Subcutaneous abdominal adipose tissue (tissue), 5 donors: ENCODE data around the gene MED25.

Experiments
- H3K27ac ChIP-seq: one replicate; pipeline ENCODE4 v1.7.0; 2013; ENCODE audit warnings: low read depth, mild to moderate bottlenecking, inconsistent platforms, low read length, moderate library complexity
- H3K27me3 ChIP-seq, 5 donors: one replicate each; pipeline ENCODE4 v1.7.0; 2013; ENCODE audit warnings: low read length in 5 of 5, inconsistent platforms in 1 of 5; ENCODE audit not compliant: control insufficient read depth in 5 of 5, insufficient read depth in 4 of 5
- H3K36me3 ChIP-seq, 5 donors: one replicate each; pipeline ENCODE4 v1.7.0; 2013; ENCODE audit warnings: low read length in 5 of 5; ENCODE audit not compliant: control insufficient read depth in 5 of 5, insufficient read depth in 5 of 5
- H3K4me1 ChIP-seq, 5 donors: one replicate each; pipeline ENCODE4 v1.7.0; 2013; ENCODE audit warnings: low read length in 5 of 5, mild to moderate bottlenecking in 3 of 5, moderate library complexity in 1 of 5; ENCODE audit not compliant: control insufficient read depth in 5 of 5, insufficient read depth in 5 of 5
- H3K4me3 ChIP-seq, 5 donors: one replicate each; pipeline ENCODE4 v1.7.0; 2013; ENCODE audit warnings: low read length in 5 of 5, low read depth in 1 of 5
- H3K9ac ChIP-seq, 5 donors: one replicate each; pipeline ENCODE4 v1.7.0; 2013; ENCODE audit warnings: low read length in 5 of 5, mild to moderate bottlenecking in 4 of 5, moderate library complexity in 3 of 5
- H3K9me3 ChIP-seq, 5 donors: one replicate each; pipeline ENCODE4 v1.7.0; 2013; ENCODE audit warnings: low read length in 5 of 5; ENCODE audit not compliant: control insufficient read depth in 5 of 5
- donor health status: healthy.
- donor health status: healthy.
- donor health status: healthy.
- donor health status: healthy.
- donor health status: healthy.

MED25 gene

DNA sequence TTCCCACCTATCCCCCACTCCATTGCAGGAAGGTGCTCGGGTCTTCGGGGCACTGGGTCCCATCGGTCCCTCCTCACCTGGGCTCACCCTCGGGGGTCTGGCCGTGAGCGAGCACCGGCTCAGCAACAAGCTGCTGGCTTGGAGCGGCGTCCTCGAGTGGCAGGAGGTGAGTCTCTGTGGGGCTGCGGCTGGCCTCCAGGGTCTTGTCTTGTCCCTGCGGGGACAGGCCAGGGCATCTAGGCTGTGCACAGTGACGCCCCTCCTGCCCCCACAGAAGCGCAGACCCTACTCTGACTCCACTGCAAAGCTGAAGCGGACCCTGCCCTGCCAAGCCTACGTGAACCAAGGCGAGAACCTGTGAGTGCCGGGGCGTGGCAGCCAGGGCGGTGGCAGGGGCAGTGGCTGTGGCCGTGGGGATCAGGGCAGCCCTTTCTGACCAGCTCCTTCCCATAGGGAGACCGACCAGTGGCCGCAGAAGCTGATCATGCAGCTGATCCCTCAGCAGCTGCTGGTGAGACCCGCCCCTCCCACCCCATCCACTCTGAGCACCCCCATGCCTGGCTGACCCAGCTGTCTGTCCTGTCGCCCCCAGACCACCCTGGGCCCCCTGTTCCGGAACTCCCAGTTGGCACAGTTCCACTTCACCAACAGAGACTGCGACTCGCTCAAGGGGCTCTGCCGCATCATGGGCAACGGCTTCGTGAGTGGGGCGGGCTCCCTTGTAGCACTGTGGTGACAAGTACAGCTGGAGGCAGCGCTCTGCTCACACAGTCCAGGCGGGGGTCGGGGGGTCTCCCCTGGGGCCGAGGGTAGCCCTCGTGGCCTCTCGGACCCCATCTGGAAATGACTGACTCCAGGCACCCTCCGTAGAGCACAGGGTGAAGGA lies 36.5 kb downstream of the MED25 start:
- Histone ChIP-seq H3K4me3 (no peak overlapping the region), H3K9me3 (peaks cover 0 to 2% (median 0%) of the 10 kb centered on the region in 5 donors), H3K27me3 (no peaks in the 10 kb centered on the region), H3K36me3 (peaks cover 0 to 54% (median 46%) of the 10 kb centered on the region in 5 donors), H3K4me1 (peaks cover 6 to 39% (median 27%) of the 10 kb centered on the region in 5 donors), H3K9ac (no peak overlapping the region), H3K27ac (no peak overlapping the region)

DNA sequence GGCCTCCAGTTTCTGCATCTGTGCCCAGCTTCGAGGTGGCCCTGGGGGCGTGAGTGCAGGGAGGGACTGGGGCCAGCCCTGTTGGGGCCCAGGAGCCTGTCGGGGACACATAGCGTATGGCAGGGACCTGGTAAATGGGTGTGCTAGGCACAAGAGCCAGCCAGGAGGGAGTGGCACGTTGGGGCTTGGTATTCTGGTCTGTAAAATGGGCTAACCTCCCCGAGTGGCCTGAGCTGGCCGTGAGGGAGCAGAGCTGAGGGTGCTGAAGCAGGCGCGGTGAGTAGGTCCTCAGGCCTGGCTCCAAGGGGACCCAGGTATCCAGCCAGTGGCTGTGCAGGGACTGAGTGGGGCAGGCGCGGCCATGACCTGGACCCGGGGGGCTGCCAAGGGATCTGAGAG lies 37.2 kb downstream of the MED25 start:
- Histone ChIP-seq H3K9me3 (no peaks in the 10 kb centered on the region), H3K4me1 (peaks cover 6 to 33% (median 23%) of the 10 kb centered on the region in 5 donors), H3K4me3 (no peak overlapping the region), H3K9ac (no peak overlapping the region), H3K27ac (no peak overlapping the region), H3K36me3 (peaks cover 0 to 61% (median 53%) of the 10 kb centered on the region in 5 donors), H3K27me3 (no peaks in the 10 kb centered on the region)

DNA sequence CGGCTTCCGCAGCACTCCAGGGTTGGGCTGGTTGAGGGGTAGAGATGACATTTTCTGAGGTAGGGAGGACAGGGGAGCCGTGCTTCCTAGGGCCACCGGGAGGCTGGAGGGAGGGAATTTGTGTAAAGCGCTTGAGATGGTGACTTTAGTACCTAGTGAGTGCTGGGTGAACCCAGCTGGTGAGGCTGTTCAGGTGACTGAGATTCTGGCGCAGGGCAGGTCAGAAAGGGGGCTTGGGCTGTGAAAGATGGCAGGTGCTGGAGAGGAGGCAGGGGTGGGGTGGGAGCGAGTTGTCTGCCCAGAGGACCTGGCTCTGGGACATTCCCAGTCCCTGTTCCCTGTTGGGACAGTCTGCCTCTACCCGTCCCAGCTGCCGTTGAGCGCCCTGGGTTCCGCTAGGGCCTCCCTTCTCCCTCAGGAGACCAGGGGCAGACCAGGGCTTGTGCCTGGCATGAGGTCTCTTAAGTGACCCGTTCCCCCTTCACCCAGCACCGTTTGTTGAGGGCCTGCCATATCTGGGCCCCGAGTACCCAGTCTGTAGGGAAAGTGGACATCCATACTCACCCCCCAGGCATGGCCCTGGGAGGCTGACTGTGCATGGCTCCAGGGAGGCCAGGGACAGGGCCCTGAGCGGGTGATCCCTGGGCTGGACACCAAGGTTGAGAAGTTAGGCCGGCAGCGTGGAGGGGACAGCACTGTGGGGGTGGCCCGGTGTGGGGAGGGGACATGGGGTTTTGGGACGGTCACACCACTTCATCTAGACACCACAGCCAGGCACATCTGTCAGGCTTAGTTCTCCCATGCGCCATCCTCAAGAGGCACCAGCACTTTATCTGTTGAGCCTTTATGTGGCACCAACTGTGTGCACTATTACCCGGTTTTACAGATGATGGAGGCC lies 37.8 kb downstream of the MED25 start:
- H3K4me3 ChIP-seq = no peak overlapping the region
- peaks cover 0 to 67% (median 58%) of the 10 kb centered on the region in 5 donors for H3K36me3 ChIP-seq
- no peak overlapping the region for H3K27ac ChIP-seq
- H3K27me3 ChIP-seq = no peaks in the 10 kb centered on the region
- no peaks in the 10 kb centered on the region for H3K9me3 ChIP-seq
- no peak overlapping the region for H3K9ac ChIP-seq
- H3K4me1 ChIP-seq = peaks cover 6 to 37% (median 24%) of the 10 kb centered on the region in 5 donors

DNA sequence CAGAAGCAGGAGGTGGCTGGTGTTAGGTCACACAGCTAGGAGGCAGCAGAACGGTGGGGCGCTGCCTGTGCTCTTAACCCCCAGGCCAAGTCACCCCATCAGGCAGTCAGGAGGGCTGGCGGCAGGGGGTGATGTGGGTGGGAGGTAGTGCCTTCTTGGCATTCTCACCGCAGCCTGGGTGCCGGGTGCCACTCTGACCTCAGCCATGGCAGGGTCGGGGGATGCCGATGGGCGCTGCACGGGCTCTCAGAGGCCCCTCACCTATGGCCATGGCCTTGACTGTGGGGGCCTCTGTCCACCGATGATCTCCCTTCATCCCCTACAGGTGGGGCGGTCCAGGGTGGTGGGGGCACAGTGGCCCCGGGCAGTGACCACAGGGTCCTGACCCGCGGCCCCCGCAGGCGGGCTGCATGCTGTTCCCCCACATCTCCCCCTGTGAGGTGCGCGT lies 38.5 kb downstream of the MED25 start:
- Histone ChIP-seq H3K4me3 (no peak overlapping the region), H3K27me3 (no peaks in the 10 kb centered on the region), H3K9ac (no peak overlapping the region), H3K4me1 (peaks cover 6 to 39% (median 25%) of the 10 kb centered on the region in 5 donors), H3K9me3 (no peaks in the 10 kb centered on the region), H3K36me3 (peaks cover 0 to 72% (median 63%) of the 10 kb centered on the region in 5 donors), H3K27ac (no peak overlapping the region)

DNA sequence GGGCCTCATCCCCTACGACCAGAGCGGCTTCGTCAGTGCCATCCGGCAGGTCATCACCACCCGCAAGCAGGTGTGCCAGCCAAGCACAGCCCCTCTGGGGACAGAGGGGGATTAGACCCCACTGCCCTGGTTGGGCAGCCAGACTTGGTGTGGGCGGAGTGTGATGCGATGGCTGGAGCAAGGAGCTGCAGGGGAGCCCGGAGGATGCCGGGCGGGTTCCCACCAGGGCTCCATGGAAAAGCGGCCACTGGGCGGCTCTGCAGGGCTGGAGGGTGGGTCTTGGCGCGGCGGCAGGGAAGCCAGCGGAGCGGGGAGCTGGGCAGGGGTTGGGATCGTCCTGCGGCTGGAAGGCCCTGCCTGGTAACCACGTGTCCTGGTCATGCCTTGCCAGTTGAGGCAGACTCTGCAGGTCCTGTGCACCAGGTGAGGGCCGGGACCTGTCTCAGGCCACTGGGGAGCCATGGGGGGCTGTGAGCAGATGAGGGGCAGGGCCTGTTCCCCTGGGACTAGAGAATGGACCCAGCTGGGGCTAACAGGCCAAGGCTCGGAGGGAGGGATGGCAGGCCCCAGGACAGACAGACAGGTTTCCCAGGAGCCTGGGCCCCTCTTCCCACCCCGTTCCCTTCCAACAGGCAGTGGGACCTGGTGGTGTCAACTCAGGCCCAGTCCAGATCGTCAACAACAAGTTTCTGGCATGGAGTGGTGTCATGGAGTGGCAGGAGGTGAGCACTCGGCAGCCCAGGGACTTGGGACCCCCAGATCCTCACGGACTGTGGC lies 39.2 kb downstream of the MED25 start:
- Histone ChIP-seq H3K27me3 (no peaks in the 10 kb centered on the region), H3K36me3 (peaks cover 0 to 77% (median 67%) of the 10 kb centered on the region in 5 donors), H3K27ac (no peak overlapping the region), H3K9ac (no peak overlapping the region), H3K4me3 (no peak overlapping the region), H3K9me3 (no peaks in the 10 kb centered on the region), H3K4me1 (peaks cover 3 to 33% (median 20%) of the 10 kb centered on the region in 5 donors)

DNA sequence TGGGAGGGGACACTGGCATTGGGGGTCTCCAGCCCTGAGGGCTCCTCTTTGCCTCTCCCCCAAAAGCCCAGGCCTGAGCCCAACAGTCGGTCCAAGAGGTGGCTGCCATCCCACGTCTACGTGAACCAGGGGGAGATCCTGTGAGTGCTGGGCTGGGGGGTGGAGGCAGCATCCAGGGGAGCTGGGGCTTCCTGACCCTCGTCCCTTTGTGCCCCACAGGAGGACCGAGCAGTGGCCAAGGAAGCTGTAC lies 39.7 kb downstream of the MED25 start:
- Histone ChIP-seq H3K36me3 (peaks cover 0 to 79% (median 71%) of the 10 kb centered on the region in 5 donors), H3K27ac (no peak overlapping the region)

DNA sequence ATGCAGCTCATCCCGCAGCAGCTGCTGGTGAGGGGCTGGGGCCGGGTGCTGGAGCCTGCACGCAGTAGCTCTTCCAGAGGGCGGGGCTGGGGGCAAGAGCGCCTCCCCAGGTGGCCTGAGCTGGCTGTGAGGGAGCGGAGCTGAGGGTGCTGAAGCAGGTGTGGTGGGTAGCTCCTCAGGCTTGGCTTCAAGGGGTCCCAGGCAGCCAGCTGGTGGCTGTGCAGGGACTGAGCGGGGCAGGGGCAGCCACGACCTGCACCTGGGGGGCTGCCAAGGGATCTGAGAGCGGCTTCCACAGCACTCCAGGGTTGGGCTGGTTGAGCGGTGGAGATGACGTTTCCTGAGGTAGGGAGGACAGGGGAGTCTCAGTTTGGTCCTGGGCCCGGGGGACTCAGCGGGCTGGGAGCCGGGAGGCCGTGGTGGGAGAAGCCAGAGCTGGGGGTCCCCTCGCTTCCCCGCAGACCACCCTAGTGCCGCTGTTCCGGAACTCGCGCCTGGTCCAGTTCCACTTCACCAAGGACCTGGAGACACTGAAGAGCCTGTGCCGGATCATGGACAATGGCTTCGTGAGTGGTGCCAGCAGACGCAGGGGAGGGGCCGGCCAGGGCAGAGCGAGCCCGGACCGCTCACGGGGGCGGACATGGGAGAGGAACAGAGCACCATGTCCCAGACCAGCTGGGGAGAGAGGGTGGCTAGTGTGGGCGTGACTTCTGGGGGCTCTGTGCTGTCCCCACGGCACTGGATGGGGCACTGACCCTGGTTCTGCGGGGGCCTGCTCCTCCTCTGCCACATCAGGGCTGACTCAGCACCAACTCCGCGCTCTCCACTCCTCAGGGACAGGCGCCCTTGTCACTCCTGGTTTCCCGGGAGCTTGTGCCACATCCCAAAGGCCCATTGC lies 40.2 kb downstream of the MED25 start:
- Histone ChIP-seq H3K27ac (no peak overlapping the region), H3K36me3 (peaks cover 0 to 83% (median 75%) of the 10 kb centered on the region in 5 donors), H3K27me3 (no peaks in the 10 kb centered on the region), H3K9me3 (no peaks in the 10 kb centered on the region), H3K4me3 (no peak overlapping the region), H3K4me1 (peaks cover 0 to 24% (median 11%) of the 10 kb centered on the region in 5 donors), H3K9ac (no peak overlapping the region)

More for the DNA sequence above, 39.7 kb downstream of the MED25 start:
- H3K4me1 ChIP-seq = peaks cover 0 to 28% (median 15%) of the 10 kb centered on the region in 5 donors
- H3K9ac ChIP-seq = no peak overlapping the region
- no peak overlapping the region for H3K4me3 ChIP-seq
- H3K9me3 ChIP-seq = no peaks in the 10 kb centered on the region
- H3K27me3 ChIP-seq = no peaks in the 10 kb centered on the region

DNA sequence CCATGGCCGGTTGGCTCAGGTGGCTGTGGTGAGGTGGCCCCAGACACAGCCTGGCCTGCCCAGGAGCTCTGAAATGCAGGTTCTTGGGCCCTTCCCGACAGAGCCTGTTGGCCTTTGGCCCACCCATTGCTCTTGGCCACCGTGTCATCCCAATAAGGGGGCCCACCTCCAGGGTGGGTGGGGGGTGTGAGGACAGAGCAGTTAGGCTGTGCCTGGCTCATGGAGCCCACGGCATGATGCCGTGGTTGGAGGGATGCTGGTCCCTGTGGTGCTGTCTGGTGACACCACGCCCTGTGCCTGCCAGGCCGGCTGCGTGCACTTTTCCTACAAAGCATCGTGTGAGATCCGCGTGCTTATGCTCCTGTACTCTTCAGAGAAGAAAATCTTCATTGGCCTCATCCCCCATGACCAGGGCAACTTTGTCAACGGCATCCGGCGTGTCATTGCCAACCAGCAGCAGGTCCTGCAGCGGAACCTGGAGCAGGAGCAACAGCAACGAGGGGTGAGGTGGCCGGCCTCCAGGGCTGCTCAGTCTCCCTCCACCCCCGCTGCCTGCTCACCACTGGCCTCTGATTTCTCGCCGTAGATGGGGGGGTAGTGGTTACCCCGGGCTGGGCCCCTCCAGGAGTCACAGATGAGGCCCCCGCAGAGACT lies 41.7 kb downstream of the MED25 start:
- peaks cover 0 to 13% (median 6%) of the 10 kb centered on the region in 5 donors for H3K4me1 ChIP-seq
- no peak overlapping the region for H3K27ac ChIP-seq
- H3K9me3 ChIP-seq = no peaks in the 10 kb centered on the region
- H3K27me3 ChIP-seq = no peaks in the 10 kb centered on the region
- no peak overlapping the region for H3K4me3 ChIP-seq
- peaks cover 0 to 89% (median 79%) of the 10 kb centered on the region in 5 donors for H3K36me3 ChIP-seq
- H3K9ac ChIP-seq = no peak overlapping the region
